Transverse colon (tissue), 4 donors: ENCODE measurements around the gene MINDY1.
A peak's percentile ranks its signal among the peaks of the same experiment; 100 is the strongest.

ENCODE experiments used
- CTCF ChIP-seq, 5 experiments: fragments of 200-600 bp in 3 of 5; fragments of 450-650 bp in 2 of 5; sonication (generic) in 3 of 5; IDR thresholded peaks; 1 replicate in 2 of 5; 2 replicates in 3 of 5; pipeline ENCODE4 v1.5.1; 2016 to 2017; ENCODE audit warnings: antibody characterized with exemption in 5 of 5, inconsistent platforms in 3 of 5, mild to moderate bottlenecking in 2 of 5, moderate library complexity in 1 of 5
- POLR2A ChIP-seq: fragments of 450-650 bp; IDR thresholded peaks from one replicate; pipeline ENCODE4 v1.6.1; 2016; ENCODE audit warnings: antibody characterized with exemption, mild to moderate bottlenecking, moderate library complexity
- POLR2AphosphoS5 ChIP-seq, 3 donors: sonication (generic); formaldehyde crosslinking; IDR thresholded peaks; one replicate each; pipeline ENCODE4 v1.6.1; 2016; ENCODE audit warnings: antibody characterized with exemption in 3 of 3

- TF ChIP-seq CTCF (IDR thresholded peaks at IDR 0.05) (peak in 1 of 5 experiments; percentile 28), POLR2A (peak; percentile 48), POLR2AphosphoS5 (IDR thresholded peaks at IDR 0.05) (peak; percentile 61 to 72 (median 66))
These were observed 1.8 kb upstream of the MINDY1 start, which contains the start of gene PRUNE1 for GRCh38 chr1:151008244-151009205.
